ENCODE results near the gene MPND. TPM values are rescaled to one million over a fixed set of nuclear protein-coding genes. Genes with fewer than 3 reads are reported as not detected.
A peak's percentile ranks its signal among the peaks of the same experiment; 100 is the strongest.

MPND gene
- total RNA-seq, 6 donors from 2014 or later: 7.7 to 37.1 (median 15.6) TPM

GRCh38 chr19:4389064-4389375 is 45.7 kb downstream of the MPND start:
- Histone ChIP-seq H3K4me1 (peaks cover 57 to 60% (median 58%) of the 10 kb centered on the region in 4 donors), H3K27ac (peak overlapping the region; percentile 77 to 87 (median 85)), H3K36me3 (peaks cover 0 to 16% (median 7%) of the 10 kb centered on the region in 4 donors), H3K27me3 (no peaks in the 10 kb centered on the region), H3K9me3 (no peaks in the 10 kb centered on the region), H3K4me3 (no peak overlapping the region)
- DNase-seq (no peak), ATAC-seq (ENCODE audit: low FRiP score in 2 of 2) (no peak)
- TF ChIP-seq CTCF (IDR thresholded peaks at IDR 0.05) (no peak), POLR2AphosphoS5 (IDR thresholded peaks at IDR 0.05) (no peak), POLR2A (IDR thresholded peaks at IDR 0.05) (no peak), EP300 (IDR thresholded peaks at IDR 0.05) (no peak)
- WGBS, 2 donors: 79 to 88% methylated on average over 3 to 7 of the region's 9 CpGs

- Histone ChIP-seq H3K4me1 (peaks cover 57 to 65% (median 61%) of the 10 kb centered on the region in 4 donors), H3K9me3 (no peaks in the 10 kb centered on the region), H3K27ac (peak overlapping the region; percentile 77 to 87 (median 85)), H3K27me3 (no peaks in the 10 kb centered on the region), H3K36me3 (peaks cover 0 to 12% (median 5%) of the 10 kb centered on the region in 4 donors), H3K4me3 (peak overlapping the region in 1 of 4 donors; percentile 12)
- no peak for DNase-seq
- WGBS, 2 donors: 48 to 64% methylated on average over 7 to 16 of the region's 17 CpGs
- ATAC-seq (ENCODE audit: low FRiP score in 2 of 2): peak in 1 of 2 donors; percentile 9
- TF ChIP-seq POLR2A (IDR thresholded peaks at IDR 0.05): no peak
- TF ChIP-seq CTCF (IDR thresholded peaks at IDR 0.05): no peak
- TF ChIP-seq EP300 (IDR thresholded peaks at IDR 0.05): no peak
- no peak for TF ChIP-seq POLR2AphosphoS5 (IDR thresholded peaks at IDR 0.05)
These were observed 46.2 kb downstream of the MPND start for GRCh38 chr19:4389511-4390016.

GRCh38 chr19:4390017-4390566 is 46.7 kb downstream of the MPND start:
- no peak for TF ChIP-seq CTCF (IDR thresholded peaks at IDR 0.05)
- TF ChIP-seq EP300 (IDR thresholded peaks at IDR 0.05): no peak
- TF ChIP-seq POLR2AphosphoS5 (IDR thresholded peaks at IDR 0.05): peak in 1 of 2 donors; percentile 34
- no peak for TF ChIP-seq POLR2A (IDR thresholded peaks at IDR 0.05)
- H3K27me3 ChIP-seq: no peaks in the 10 kb centered on the region
- H3K36me3 ChIP-seq: peaks cover 0 to 15% (median 8%) of the 10 kb centered on the region in 4 donors
- H3K9me3 ChIP-seq: no peaks in the 10 kb centered on the region
- peaks cover 57 to 70% (median 63%) of the 10 kb centered on the region in 4 donors for H3K4me1 ChIP-seq
- WGBS, 2 donors: 16 to 39% methylated on average over 6 to 12 of the region's 12 CpGs
- ATAC-seq (ENCODE audit: low FRiP score in 2 of 2) (peak; percentile 11 to 56), DNase-seq (peak; percentile 58 to 70)
- peak overlapping the region; percentile 77 to 87 (median 85) for H3K27ac ChIP-seq
- peak overlapping the region in 1 of 4 donors; percentile 12 for H3K4me3 ChIP-seq

GRCh38 chr19:4390567-4391305 is 47.4 kb downstream of the MPND start:
- no peaks in the 10 kb centered on the region for H3K27me3 ChIP-seq
- ATAC-seq (ENCODE audit: low FRiP score in 2 of 2) (peak in 1 of 2 donors; percentile 14), DNase-seq (no peak)
- WGBS, 2 donors: 20 to 26% methylated on average over 9 to 20 of the region's 21 CpGs
- H3K27ac ChIP-seq: peak overlapping the region; percentile 77 to 87 (median 85)
- H3K4me3 ChIP-seq: peak overlapping the region in 1 of 4 donors; percentile 12
- H3K36me3 ChIP-seq: peaks cover 0 to 15% (median 9%) of the 10 kb centered on the region in 4 donors
- H3K4me1 ChIP-seq: peaks cover 57 to 70% (median 63%) of the 10 kb centered on the region in 4 donors
- TF ChIP-seq EP300 (IDR thresholded peaks at IDR 0.05) (no peak), POLR2AphosphoS5 (IDR thresholded peaks at IDR 0.05) (no peak), CTCF (IDR thresholded peaks at IDR 0.05) (no peak), POLR2A (IDR thresholded peaks at IDR 0.05) (no peak)
- no peaks in the 10 kb centered on the region for H3K9me3 ChIP-seq
